K562 (cell line): ENCODE results near the gene FAM169A. TPM values are rescaled to one million over a fixed set of nuclear protein-coding genes. Genes with fewer than 3 reads are reported as not detected.

Experiments used
- ATAC-seq: fragments of 200-7000 bp; cut with Tn5 transposase; 3 replicates; pipeline ENCODE4 v1.9.1; 2020; ENCODE audit warnings: moderate library complexity
- BruUV-seq: library from RNA; stranded (reverse); fragments of 400-500 nt; replicated peaks from 2 replicates; lab custom pipeline; 2021; lab: Mats Ljungman, UMichigan
- CTCF ChIA-PET: fragments of 300-600 bp; formaldehyde crosslinking; extraction: SDS; loops from one replicate; lab custom pipeline; 2021; ENCODE audit warnings: low intra/inter-chr PET ratio; lab: Yijun Ruan, JAX
- POLR2A ChIA-PET: fragments of 300-600, 350-650 bp; sonication (Branson Sonifier 250); formaldehyde crosslinking; extraction: SDS; loops from one replicate; lab custom pipeline; 2021; ENCODE audit warnings: antibody characterized with exemption, inconsistent platforms; lab: Yijun Ruan, JAX
- DNase-seq, 4 experiments: peaks; one replicate each; pipeline versions ENCODE4 v3.0.0 to v3.0.0-alpha.2; 2011 to 2018; ENCODE audit warnings: low spot score in 3 of 4, mixed read lengths in 3 of 4; ENCODE audit errors: extremely low read depth in 1 of 4
- FAIRE-seq: peaks from 2 replicates; lab custom pipeline; 2011; peaks lifted over from hg19 to GRCh38; lab: Jason Lieb, UNC
- H2AFZ ChIP-seq: 2 replicates; pipeline ENCODE4 v1.6.0; 2011; ENCODE audit warnings: low read depth, low read length, control low read depth, inconsistent platforms
- H3K27ac ChIP-seq: fragments of 200-600 bp; 3 replicates; pipeline ENCODE4 v1.8.0; 2011; ENCODE audit warnings: low read depth, mild to moderate bottlenecking, control low read depth, inconsistent platforms, low read length, moderate library complexity, mixed read lengths; ENCODE audit errors: extremely low read depth
- H3K27me3 ChIP-seq, 2 experiments: fragments of 300-600 bp in 1 of 2; 2 replicates in 1 of 2; 3 replicates in 1 of 2; pipeline versions ENCODE4 v1.6.0 to v1.8.0; 2011; ENCODE audit warnings: inconsistent platforms in 2 of 2, low read length in 2 of 2, mild to moderate bottlenecking in 1 of 2, mixed read lengths in 1 of 2, moderate library complexity in 1 of 2; ENCODE audit not compliant: control insufficient read depth in 2 of 2, insufficient read depth in 2 of 2
- H3K36me3 ChIP-seq: fragments of 300-600 bp; 3 replicates; pipeline ENCODE4 v1.8.0; 2011; ENCODE audit warnings: mild to moderate bottlenecking, low read length, inconsistent platforms; ENCODE audit not compliant: control insufficient read depth, insufficient read depth
- H3K4me1 ChIP-seq, 2 experiments: fragments of 200-600 bp in 1 of 2; replicated peaks in 1 of 2; 2 replicates in 1 of 2; 3 replicates in 1 of 2; pipeline versions ENCODE4 v1.5.1 to v1.8.0; 2011; ENCODE audit warnings: inconsistent platforms in 2 of 2, low read length in 2 of 2, mild to moderate bottlenecking in 1 of 2, mixed read lengths in 1 of 2, moderate library complexity in 1 of 2; ENCODE audit not compliant: control insufficient read depth in 2 of 2, insufficient read depth in 2 of 2
- H3K4me2 ChIP-seq: 2 replicates; pipeline ENCODE4 v1.6.1; 2011; ENCODE audit warnings: low read length, control low read depth, inconsistent platforms, mixed read lengths; ENCODE audit not compliant: insufficient read depth
- H3K4me3 ChIP-seq: fragments of 200-600 bp; sonication (generic), shearing (Covaris generic); 2 replicates; pipeline ENCODE4 v1.5.1; 2016; ENCODE audit warnings: control low read depth, inconsistent platforms
- H3K79me2 ChIP-seq: fragments of 200-600 bp; 3 replicates; pipeline ENCODE4 v1.8.0; 2011; ENCODE audit warnings: low read length, inconsistent platforms; ENCODE audit not compliant: control insufficient read depth, insufficient read depth
- H3K9ac ChIP-seq, 2 experiments: 2 replicates each; pipeline versions ENCODE4 v1.6.0 to v1.6.1; 2011; ENCODE audit warnings: low read depth in 2 of 2, low read length in 2 of 2, control low read depth in 1 of 2, inconsistent platforms in 1 of 2, mild to moderate bottlenecking in 1 of 2, mixed read lengths in 1 of 2; ENCODE audit not compliant: insufficient read depth in 1 of 2
- H3K9me1 ChIP-seq: one replicate; pipeline ENCODE4 v1.6.0; 2011; ENCODE audit warnings: inconsistent platforms, mild to moderate bottlenecking, low read length, moderate library complexity; ENCODE audit not compliant: control insufficient read depth, insufficient read depth
- H3K9me3 ChIP-seq: replicated peaks from 2 replicates; pipeline ENCODE4 v1.5.1; 2011; ENCODE audit warnings: low read depth, low read length, inconsistent platforms; ENCODE audit not compliant: control insufficient read depth, insufficient read depth
- H4K20me1 ChIP-seq: replicated peaks from 2 replicates; pipeline ENCODE4 v1.6.1; 2011; ENCODE audit warnings: low read length, inconsistent platforms, mixed read lengths; ENCODE audit not compliant: control insufficient read depth, insufficient read depth
- DACH1 ChIP-seq: fragments of 450-650 bp; IDR thresholded peaks from 2 replicates; pipeline ENCODE4 v1.6.1; 2018; ENCODE audit not compliant: partially characterized antibody
- ELF1 ChIP-seq: fragments of 200-800 bp; sonication (Bioruptor generic); IDR thresholded peaks from 2 replicates; pipeline ENCODE4 v1.6.1; 2016; ENCODE audit warnings: missing genetic modification characterization, missing compliant biosample characterization
- HMG20B ChIP-seq: fragments of 250-450 bp; sonication (Bioruptor Pico); IDR thresholded peaks from 2 replicates; pipeline ENCODE4 v1.5.0; 2021; ENCODE audit warnings: mild to moderate bottlenecking
- NFIC ChIP-seq: fragments of 450-650 bp; IDR thresholded peaks from 2 replicates; pipeline ENCODE4 v1.6.1; 2017; ENCODE audit warnings: mild to moderate bottlenecking, inconsistent platforms
- TCF7L2 ChIP-seq: fragments of 150-350 bp; IDR thresholded peaks from 2 replicates; pipeline ENCODE4 v1.6.1; 2016; ENCODE audit warnings: low read depth, mild to moderate bottlenecking, low read length, moderate library complexity
- YY1 ChIP-seq, 3 experiments: IDR thresholded peaks; 2 replicates each; pipeline ENCODE4 v1.6.1; 2011; ENCODE audit warnings: low read length in 2 of 3, mild to moderate bottlenecking in 2 of 3, moderate library complexity in 2 of 3, borderline replicate concordance in 1 of 3, control low read depth in 1 of 3, low read depth in 1 of 3; ENCODE audit not compliant: insufficient read depth in 3 of 3, insufficient replicate concordance in 2 of 3, control insufficient read depth in 1 of 3, insufficient read length in 1 of 3; ENCODE audit errors: extremely low read depth in 1 of 3
- WGBS: fragments of 100-300 bp; shearing (Covaris generic); methylation state at CpG from one replicate; pipeline ENCODE4 v1.1.6; 2016; ENCODE audit warnings: low coverage, mixed read lengths; ENCODE audit not compliant: insufficient coverage; ENCODE audit errors: missing lambda C conversion rate; 5-methylcytosine and 5-hydroxymethylcytosine counted together
- in situ Hi-C: fragments of 300-500 bp; cut with MboI; formaldehyde crosslinking; loops from 4 replicates; pipeline ENCODE4 v1.15.0; 2018; ENCODE audit warnings: inconsistent platforms, mixed read lengths
- intact Hi-C: fragments of 100-400 bp; cut with micrococcal nuclease; formaldehyde crosslinking; loops from 2 replicates; pipeline ENCODE4 v1.14.2; 2022
- polyA plus RNA-seq, 8 experiments: library from polyadenylated mRNA; depleted of rRNA in 4 of 8; stranded (reverse) in 5 of 8; unstranded in 3 of 8; fragments of >200 nt; fragmentation: Nextera tagmentation in 2 of 8; fragmentation: Illumina TruSeq in 1 of 8; extraction: Ambion mirVana in 2 of 8; extraction: Trizol in 1 of 8; gene quantifications; 2 replicates each; pipeline versions ENCODE4 v1.2.1 to v1.2.3, GENCODE V29; 2011 to 2014; ENCODE audit warnings: inconsistent platforms in 1 of 8, missing spikeins in 1 of 8
- total RNA-seq, 7 experiments: library from RNA; depleted of rRNA in 6 of 7; stranded (reverse); fragments of >200 nt in 6 of 7; fragmentation: Illumina TruSeq in 2 of 7; extraction: Trizol in 2 of 7; gene quantifications; 2 replicates each; pipeline versions ENCODE4 v1.2.1 to v1.2.3, GENCODE V29; 2011 to 2021; ENCODE audit warnings: low replicate concordance in 1 of 7
- TF ChIP-seq, protein P1 (sequence below): fragments of 250-450 bp; sonication (Bioruptor Pico); IDR thresholded peaks from 2 replicates; pipeline ENCODE4 v1.9.0; 2021; ENCODE audit warnings: mild to moderate bottlenecking
- TF ChIP-seq, protein P2 (sequence below): sonication (generic); IDR thresholded peaks from 2 replicates; pipeline ENCODE4 v1.6.1; 2016

FAM169A gene
- total and polyA plus RNA-seq, 9 of the 15 experiments (the other 6 are each of a cell fraction or from before 2014, with no cell fraction given), result 0.01 to 0.04 TPM; not detected in 7

DNA sequence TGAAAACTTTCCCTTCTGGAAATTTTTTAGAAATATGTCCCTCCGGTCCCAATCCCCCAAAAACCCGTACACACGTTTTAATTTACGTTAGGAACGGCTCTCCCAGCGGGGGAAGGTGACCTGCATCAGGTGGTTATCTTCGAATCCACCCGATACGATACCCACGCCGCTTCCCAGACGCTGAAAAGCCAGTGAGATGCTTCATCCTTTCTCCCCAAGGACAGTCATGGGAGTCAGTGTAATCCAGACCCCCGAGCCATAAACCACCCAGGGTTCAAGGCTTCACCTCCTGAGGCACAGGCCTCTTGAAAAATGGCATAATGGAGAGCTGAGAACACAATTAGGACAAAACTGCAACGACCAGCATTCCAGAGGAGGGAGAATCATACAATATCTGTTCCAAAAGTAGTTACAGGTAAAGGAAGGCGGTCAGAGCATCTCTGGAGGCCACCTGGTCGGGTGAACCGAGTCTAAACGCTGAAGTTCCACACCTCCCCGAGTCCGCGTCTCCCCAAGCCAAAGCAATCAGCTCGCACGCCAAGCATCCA is 857 bp downstream of the FAM169A start:
- no peak overlapping the region for H3K4me3 ChIP-seq
- H4K20me1 ChIP-seq, result no peaks in the 10 kb centered on the region
- H3K9me1 ChIP-seq, result no peaks in the 10 kb centered on the region
- H3K9me3 ChIP-seq, result no peaks in the 10 kb centered on the region
- in situ Hi-C loops, result no loop called here
- no peak for TF ChIP-seq NFIC
- TF ChIP-seq DACH1, result no peak
- TF ChIP-seq, protein P1, sequence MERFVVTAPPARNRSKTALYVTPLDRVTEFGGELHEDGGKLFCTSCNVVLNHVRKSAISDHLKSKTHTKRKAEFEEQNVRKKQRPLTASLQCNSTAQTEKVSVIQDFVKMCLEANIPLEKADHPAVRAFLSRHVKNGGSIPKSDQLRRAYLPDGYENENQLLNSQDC (CRISPR knock-in tag), result no peak
- no peak for TF ChIP-seq HMG20B (CRISPR knock-in tag)
- no peak for ATAC-seq
- no peak overlapping the region for H2AFZ ChIP-seq
- FAIRE-seq, result no peak
- no peak overlapping the region for H3K4me2 ChIP-seq
- no peaks in the 10 kb centered on the region; a peak in 1 of 5 replicates for H3K4me1 ChIP-seq
- H3K9ac ChIP-seq, result no peak overlapping the region
- H3K79me2 ChIP-seq, result no peaks in the 10 kb centered on the region
- no peak overlapping the region for H3K27ac ChIP-seq
- CTCF ChIA-PET, result no interaction called here
- H3K27me3 ChIP-seq, result peaks cover 0 to 6% of the 10 kb centered on the region in 2 experiments; a peak in 2 of 5 replicates
- intact Hi-C loops, result no loop called here
- no TSS peak for BruUV-seq
- POLR2A ChIA-PET, result no interaction called here
- WGBS, result 13% methylated on average over 22 of the region's 23 CpGs
- H3K36me3 ChIP-seq, result no peaks in the 10 kb centered on the region
- no peak for DNase-seq

DNA sequence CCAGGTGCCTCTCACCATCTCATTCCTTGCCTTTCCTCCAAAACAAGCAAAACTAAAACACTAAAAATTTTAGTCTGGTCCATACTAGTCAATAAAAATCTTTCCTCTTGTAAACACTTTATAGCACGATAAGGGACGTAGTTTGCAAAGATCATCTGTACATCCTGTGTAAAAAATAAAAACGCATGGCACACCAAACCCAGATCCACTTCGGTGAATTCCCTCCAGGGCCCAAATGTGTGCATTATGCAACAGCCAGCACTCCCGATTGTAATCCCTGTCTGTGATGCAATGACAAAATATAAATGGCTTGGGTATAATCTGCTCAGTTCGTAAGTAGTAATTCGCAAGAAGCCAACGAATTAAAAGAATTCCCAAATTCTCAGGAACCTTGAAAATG is 1.4 kb downstream of the FAM169A start:
- TF ChIP-seq YY1 (IDR thresholded peaks at IDR 0.05; ENCODE audit: borderline replicate concordance in 1 of 3, control insufficient read depth in 1 of 3, extremely low read depth in 1 of 3, insufficient read depth in 3 of 3, insufficient read length in 1 of 3, insufficient replicate concordance in 2 of 3, low read depth in 1 of 3, low read length in 2 of 3) (no peak), ELF1 (tag) (no peak), TCF7L2 (no peak)
- TF ChIP-seq, protein P2, sequence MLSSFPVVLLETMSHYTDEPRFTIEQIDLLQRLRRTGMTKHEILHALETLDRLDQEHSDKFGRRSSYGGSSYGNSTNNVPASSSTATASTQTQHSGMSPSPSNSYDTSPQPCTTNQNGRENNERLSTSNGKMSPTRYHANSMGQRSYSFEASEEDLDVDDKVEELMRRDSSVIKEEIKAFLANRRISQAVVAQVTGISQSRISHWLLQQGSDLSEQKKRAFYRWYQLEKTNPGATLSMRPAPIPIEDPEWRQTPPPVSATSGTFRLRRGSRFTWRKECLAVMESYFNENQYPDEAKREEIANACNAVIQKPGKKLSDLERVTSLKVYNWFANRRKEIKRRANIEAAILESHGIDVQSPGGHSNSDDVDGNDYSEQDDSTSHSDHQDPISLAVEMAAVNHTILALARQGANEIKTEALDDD, result no peak
- Histone ChIP-seq H3K9me1 (no peaks in the 10 kb centered on the region), H3K27me3 (peaks cover 0 to 4% of the 10 kb centered on the region in 2 experiments; a peak in 2 of 5 replicates), H3K9me3 (no peaks in the 10 kb centered on the region), H4K20me1 (no peaks in the 10 kb centered on the region), H3K4me2 (no peak overlapping the region), H3K9ac (no peak overlapping the region), H3K27ac (no peak overlapping the region), H3K36me3 (no peaks in the 10 kb centered on the region), H2AFZ (no peak overlapping the region), H3K4me3 (no peak overlapping the region), H3K4me1 (no peaks in the 10 kb centered on the region; a peak in 1 of 5 replicates), H3K79me2 (no peaks in the 10 kb centered on the region)
- POLR2A ChIA-PET, result no interaction called here
- WGBS, result 11% methylated on average over 8 of the region's 8 CpGs
- BruUV-seq, result no TSS peak
- CTCF ChIA-PET, result no interaction called here
- intact Hi-C loops, result no loop called here
- no peak for ATAC-seq
- FAIRE-seq, result no peak
- no peak for DNase-seq
- in situ Hi-C loops, result no loop called here
